Liver (tissue), 9 donors: Measurements from ENCODE around the gene DNMT3A. TPM values are rescaled to one million over a fixed set of nuclear protein-coding genes. Genes with fewer than 3 reads are reported as not detected.

Experiments used
- DNase-seq: peaks from one replicate; pipeline ENCODE4 v3.0.0-alpha.2; 2017; ENCODE audit warnings: low spot score
- H3K27ac ChIP-seq, 2 donors: one replicate each; pipeline ENCODE4 v1.7.0; 2013; ENCODE audit warnings: inconsistent platforms in 2 of 2, low read length in 2 of 2, control low read depth in 1 of 2, low read depth in 1 of 2, mild to moderate bottlenecking in 1 of 2
- H3K27me3 ChIP-seq, 4 donors: one replicate each; pipeline versions ENCODE4 v1.6.1 to v1.7.0; 2013; ENCODE audit warnings: low read length in 3 of 4, inconsistent platforms in 1 of 4, mild to moderate bottlenecking in 1 of 4, moderate library complexity in 1 of 4; ENCODE audit not compliant: control insufficient read depth in 4 of 4, insufficient read depth in 4 of 4
- H3K36me3 ChIP-seq, 4 donors: one replicate each; pipeline versions ENCODE4 v1.6.1 to v1.7.0; 2013; ENCODE audit warnings: low read length in 3 of 4, mild to moderate bottlenecking in 3 of 4, low read depth in 1 of 4, moderate library complexity in 1 of 4; ENCODE audit not compliant: control insufficient read depth in 4 of 4, insufficient read depth in 3 of 4
- H3K4me1 ChIP-seq, 4 donors: one replicate each; pipeline versions ENCODE4 v1.6.1 to v1.7.0; 2013; ENCODE audit warnings: low read length in 3 of 4, mild to moderate bottlenecking in 3 of 4, moderate library complexity in 1 of 4; ENCODE audit not compliant: control insufficient read depth in 4 of 4, insufficient read depth in 4 of 4
- H3K4me3 ChIP-seq, 3 donors: one replicate each; pipeline versions ENCODE4 v1.6.1 to v1.7.0; 2013; ENCODE audit warnings: low read length in 3 of 3, control low read depth in 1 of 3, low read depth in 1 of 3, mild to moderate bottlenecking in 1 of 3
- H3K9ac ChIP-seq, 2 donors: one replicate each; pipeline ENCODE4 v1.7.0; 2013; ENCODE audit warnings: low read length in 2 of 2, mild to moderate bottlenecking in 2 of 2, moderate library complexity in 2 of 2, control low read depth in 1 of 2, low read depth in 1 of 2
- H3K9me3 ChIP-seq, 4 donors: one replicate each; pipeline versions ENCODE4 v1.6.1 to v1.7.0; 2013; ENCODE audit warnings: low read length in 3 of 4; ENCODE audit not compliant: control insufficient read depth in 4 of 4
- EGR1 ChIP-seq, 2 donors: IDR thresholded peaks; 2 replicates each; pipeline ENCODE4 v1.6.1; 2016 to 2018; ENCODE audit warnings: antibody characterized with exemption in 2 of 2, low read depth in 2 of 2
- FOXA2 ChIP-seq: IDR thresholded peaks from 2 replicates; pipeline ENCODE4 v1.6.1; 2016; ENCODE audit warnings: antibody characterized with exemption
- HNF4A ChIP-seq, 2 donors: conservative IDR thresholded peaks; 2 replicates each; pipeline ENCODE4 v1.6.1; 2016; ENCODE audit warnings: antibody characterized with exemption in 2 of 2, mild to moderate bottlenecking in 2 of 2
- HNF4G ChIP-seq: IDR thresholded peaks from 2 replicates; pipeline ENCODE4 v1.6.1; 2016; ENCODE audit warnings: antibody characterized with exemption
- NR2F2 ChIP-seq: IDR thresholded peaks from 2 replicates; pipeline ENCODE4 v1.6.1; 2016; ENCODE audit warnings: antibody characterized with exemption
- RAD21 ChIP-seq, 2 donors: IDR thresholded peaks; 2 replicates each; pipeline ENCODE4 v1.6.1; 2016; ENCODE audit warnings: antibody characterized with exemption in 2 of 2, mild to moderate bottlenecking in 2 of 2
- RXRA ChIP-seq, 2 donors: IDR thresholded peaks; 2 replicates each; pipeline ENCODE4 v1.6.1; 2017 to 2018; ENCODE audit warnings: antibody characterized with exemption in 2 of 2, mild to moderate bottlenecking in 1 of 2
- TAF1 ChIP-seq: conservative IDR thresholded peaks from 2 replicates; pipeline ENCODE4 v1.6.1; 2016; ENCODE audit warnings: antibody characterized with exemption, mild to moderate bottlenecking
- YY1 ChIP-seq: IDR thresholded peaks from 2 replicates; pipeline ENCODE4 v1.6.1; 2016; ENCODE audit warnings: antibody characterized with exemption, mild to moderate bottlenecking
- WGBS: extraction: QIAGEN DNeasy Blood & Tissue Kit; methylation state at CpG from one replicate; pipeline ENCODE4 v1.1.7; 2013; 5-methylcytosine and 5-hydroxymethylcytosine counted together
- polyA plus RNA-seq, 2 donors: library from polyadenylated mRNA; stranded (reverse) in 1 of 2; unstranded in 1 of 2; fragments of 200-250 nt in 1 of 2; fragments of >200 nt in 1 of 2; fragmentation: Nextera tagmentation in 1 of 2; extraction: Ambion mirVana in 1 of 2; gene quantifications; one replicate each; pipeline versions ENCODE4 v1.2.1 to v1.2.3, GENCODE V29; 2013 to 2015
- total RNA-seq, 2 donors: library from RNA; depleted of rRNA; stranded (reverse); fragments of >200 nt; gene quantifications; one replicate each; pipeline ENCODE4 v1.2.3, GENCODE V29; 2014
- TF ChIP-seq, protein P1 (sequence below): IDR thresholded peaks from 2 replicates; pipeline ENCODE4 v1.6.1; 2016; ENCODE audit warnings: antibody characterized with exemption, mild to moderate bottlenecking
- TF ChIP-seq, protein P2 (sequence below): IDR thresholded peaks from 2 replicates; pipeline ENCODE4 v1.6.1; 2016; ENCODE audit warnings: antibody characterized with exemption
- TF ChIP-seq, protein P3 (sequence below): IDR thresholded peaks from 2 replicates; pipeline ENCODE4 v1.6.1; 2016; ENCODE audit warnings: antibody characterized with exemption
- TF ChIP-seq, protein P4 (sequence below): IDR thresholded peaks from 2 replicates; pipeline ENCODE4 v1.6.1; 2016; ENCODE audit warnings: antibody characterized with exemption
- donor health status: healthy.
- donor health status: healthy.
- donor health status: healthy.
- donor health status: healthy.
- donor health status: healthy.

Gene DNMT3A
- total and polyA plus RNA-seq, 4 donors: 3.5 to 24.2 (median 8.1) TPM

DNA sequence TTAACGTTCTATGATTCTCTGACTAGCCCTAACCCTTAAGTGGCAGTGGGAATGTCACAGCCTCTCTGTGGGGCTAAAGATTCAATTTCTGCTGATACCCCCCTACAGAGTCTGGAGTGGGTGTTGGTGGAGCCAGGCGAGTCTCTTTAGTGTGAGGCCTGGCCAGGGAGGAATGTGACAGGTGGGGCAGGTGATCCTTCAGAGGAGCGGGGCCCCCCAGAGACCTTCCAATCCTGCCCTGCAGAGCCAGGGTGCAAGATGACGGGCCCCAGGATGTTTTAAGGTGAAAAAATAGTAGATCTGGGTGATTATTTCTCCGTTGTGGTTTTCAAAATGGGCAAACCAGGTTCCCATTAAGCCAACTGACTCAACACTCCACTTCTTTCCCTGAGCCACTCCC, 28.2 kb upstream of the DNMT3A start:
- TF ChIP-seq, protein P1, sequence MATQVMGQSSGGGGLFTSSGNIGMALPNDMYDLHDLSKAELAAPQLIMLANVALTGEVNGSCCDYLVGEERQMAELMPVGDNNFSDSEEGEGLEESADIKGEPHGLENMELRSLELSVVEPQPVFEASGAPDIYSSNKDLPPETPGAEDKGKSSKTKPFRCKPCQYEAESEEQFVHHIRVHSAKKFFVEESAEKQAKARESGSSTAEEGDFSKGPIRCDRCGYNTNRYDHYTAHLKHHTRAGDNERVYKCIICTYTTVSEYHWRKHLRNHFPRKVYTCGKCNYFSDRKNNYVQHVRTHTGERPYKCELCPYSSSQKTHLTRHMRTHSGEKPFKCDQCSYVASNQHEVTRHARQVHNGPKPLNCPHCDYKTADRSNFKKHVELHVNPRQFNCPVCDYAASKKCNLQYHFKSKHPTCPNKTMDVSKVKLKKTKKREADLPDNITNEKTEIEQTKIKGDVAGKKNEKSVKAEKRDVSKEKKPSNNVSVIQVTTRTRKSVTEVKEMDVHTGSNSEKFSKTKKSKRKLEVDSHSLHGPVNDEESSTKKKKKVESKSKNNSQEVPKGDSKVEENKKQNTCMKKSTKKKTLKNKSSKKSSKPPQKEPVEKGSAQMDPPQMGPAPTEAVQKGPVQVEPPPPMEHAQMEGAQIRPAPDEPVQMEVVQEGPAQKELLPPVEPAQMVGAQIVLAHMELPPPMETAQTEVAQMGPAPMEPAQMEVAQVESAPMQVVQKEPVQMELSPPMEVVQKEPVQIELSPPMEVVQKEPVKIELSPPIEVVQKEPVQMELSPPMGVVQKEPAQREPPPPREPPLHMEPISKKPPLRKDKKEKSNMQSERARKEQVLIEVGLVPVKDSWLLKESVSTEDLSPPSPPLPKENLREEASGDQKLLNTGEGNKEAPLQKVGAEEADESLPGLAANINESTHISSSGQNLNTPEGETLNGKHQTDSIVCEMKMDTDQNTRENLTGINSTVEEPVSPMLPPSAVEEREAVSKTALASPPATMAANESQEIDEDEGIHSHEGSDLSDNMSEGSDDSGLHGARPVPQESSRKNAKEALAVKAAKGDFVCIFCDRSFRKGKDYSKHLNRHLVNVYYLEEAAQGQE: no peak
- peaks cover 0 to 8% (median 3%) of the 10 kb centered on the region in 4 donors for H3K4me1 ChIP-seq
- H3K4me3 ChIP-seq: no peak overlapping the region
- H3K27me3 ChIP-seq: no peaks in the 10 kb centered on the region
- DNase-seq: no peak
- 81% methylated on average over 5 of the region's 5 CpGs for WGBS
- H3K9ac ChIP-seq: no peak overlapping the region
- H3K9me3 ChIP-seq: no peaks in the 10 kb centered on the region
- H3K27ac ChIP-seq: no peak overlapping the region
- no peaks in the 10 kb centered on the region for H3K36me3 ChIP-seq

DNA sequence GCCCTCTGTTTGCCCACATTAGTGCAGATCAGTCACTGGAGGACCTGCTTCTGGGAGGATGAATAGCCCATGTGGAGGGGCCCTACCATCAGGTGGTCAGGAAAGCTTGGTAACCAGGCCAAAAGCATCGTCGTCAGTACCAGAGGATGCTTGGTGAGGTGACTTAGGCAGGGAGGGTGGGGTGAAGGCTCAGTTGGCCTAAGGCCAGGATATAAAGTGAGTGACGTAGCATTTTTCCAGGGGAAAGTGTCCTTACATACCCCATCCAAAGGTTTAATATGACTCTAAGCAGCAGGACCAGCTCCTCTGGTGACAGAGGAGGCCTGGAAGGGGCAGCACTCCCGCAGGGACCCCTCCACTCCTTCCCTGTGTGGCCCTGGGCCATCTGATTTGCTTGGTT, 27.7 kb upstream of the DNMT3A start:
- TF ChIP-seq NR2F2 (no peak), HNF4G (no peak), HNF4A (conservative IDR thresholded peaks at IDR 0.05) (no peak), YY1 (no peak), RXRA (IDR thresholded peaks at IDR 0.05) (no peak), FOXA2 (no peak), RAD21 (IDR thresholded peaks at IDR 0.05) (no peak), TAF1 (no peak), EGR1 (IDR thresholded peaks at IDR 0.05; ENCODE audit: low read depth in 2 of 2) (no peak)
- TF ChIP-seq, protein P2, sequence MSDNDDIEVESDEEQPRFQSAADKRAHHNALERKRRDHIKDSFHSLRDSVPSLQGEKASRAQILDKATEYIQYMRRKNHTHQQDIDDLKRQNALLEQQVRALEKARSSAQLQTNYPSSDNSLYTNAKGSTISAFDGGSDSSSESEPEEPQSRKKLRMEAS: no peak
- TF ChIP-seq, protein P3, sequence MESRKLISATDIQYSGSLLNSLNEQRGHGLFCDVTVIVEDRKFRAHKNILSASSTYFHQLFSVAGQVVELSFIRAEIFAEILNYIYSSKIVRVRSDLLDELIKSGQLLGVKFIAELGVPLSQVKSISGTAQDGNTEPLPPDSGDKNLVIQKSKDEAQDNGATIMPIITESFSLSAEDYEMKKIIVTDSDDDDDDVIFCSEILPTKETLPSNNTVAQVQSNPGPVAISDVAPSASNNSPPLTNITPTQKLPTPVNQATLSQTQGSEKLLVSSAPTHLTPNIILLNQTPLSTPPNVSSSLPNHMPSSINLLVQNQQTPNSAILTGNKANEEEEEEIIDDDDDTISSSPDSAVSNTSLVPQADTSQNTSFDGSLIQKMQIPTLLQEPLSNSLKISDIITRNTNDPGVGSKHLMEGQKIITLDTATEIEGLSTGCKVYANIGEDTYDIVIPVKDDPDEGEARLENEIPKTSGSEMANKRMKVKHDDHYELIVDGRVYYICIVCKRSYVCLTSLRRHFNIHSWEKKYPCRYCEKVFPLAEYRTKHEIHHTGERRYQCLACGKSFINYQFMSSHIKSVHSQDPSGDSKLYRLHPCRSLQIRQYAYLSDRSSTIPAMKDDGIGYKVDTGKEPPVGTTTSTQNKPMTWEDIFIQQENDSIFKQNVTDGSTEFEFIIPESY: no peak
- TF ChIP-seq, protein P1: no peak
- TF ChIP-seq, protein P4, sequence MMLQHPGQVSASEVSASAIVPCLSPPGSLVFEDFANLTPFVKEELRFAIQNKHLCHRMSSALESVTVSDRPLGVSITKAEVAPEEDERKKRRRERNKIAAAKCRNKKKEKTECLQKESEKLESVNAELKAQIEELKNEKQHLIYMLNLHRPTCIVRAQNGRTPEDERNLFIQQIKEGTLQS: no peak
- WGBS: 74% methylated on average over 4 of the region's 4 CpGs
- no peak overlapping the region for H3K4me3 ChIP-seq
- H3K4me1 ChIP-seq: peaks cover 0 to 8% (median 3%) of the 10 kb centered on the region in 4 donors
- H3K36me3 ChIP-seq: no peaks in the 10 kb centered on the region
- H3K9ac ChIP-seq: no peak overlapping the region
- H3K27ac ChIP-seq: no peak overlapping the region
- H3K9me3 ChIP-seq: no peaks in the 10 kb centered on the region
- no peak for DNase-seq
- no peaks in the 10 kb centered on the region for H3K27me3 ChIP-seq
